GM19324 (cell line): Measurements from ENCODE around the gene HNRNPUL1.

Experiments used
- ATAC-seq: cut with Tn5 transposase; IDR thresholded peaks from one replicate; pipeline ENCODE4 v1.9.1; 2021; ENCODE audit warnings: mild to moderate bottlenecking, moderate library complexity; ENCODE audit not compliant: unreplicated experiment, low FRiP score

Gene HNRNPUL1

GRCh38 chr19:41233748-41234240 lies 30.4 kb upstream of the HNRNPUL1 start:
- no peak for ATAC-seq

- ATAC-seq, result no peak
Observed at GRCh38 chr19:41234512-41235168, 29.5 kb upstream of the HNRNPUL1 start.

- ATAC-seq, result no peak
Observed at GRCh38 chr19:41235480-41235879, 28.7 kb upstream of the HNRNPUL1 start.

- ATAC-seq, result no peak
Observed at GRCh38 chr19:41238244-41238643, 25.9 kb upstream of the HNRNPUL1 start.

- no peak for ATAC-seq
Observed at GRCh38 chr19:41239363-41239762, 24.8 kb upstream of the HNRNPUL1 start.

- no peak for ATAC-seq
Observed at GRCh38 chr19:41239961-41240574, 24.1 kb upstream of the HNRNPUL1 start.

GRCh38 chr19:41241859-41242258 lies 22.3 kb upstream of the HNRNPUL1 start:
- no peak for ATAC-seq

GRCh38 chr19:41244117-41244516 lies 20.1 kb upstream of the HNRNPUL1 start:
- ATAC-seq, result no peak

- ATAC-seq, result no peak
Observed at GRCh38 chr19:41245843-41246242, 18.3 kb upstream of the HNRNPUL1 start.

GRCh38 chr19:41248895-41249294 lies 15.3 kb upstream of the HNRNPUL1 start:
- no peak for ATAC-seq

GRCh38 chr19:41249707-41250423 lies 14.3 kb upstream of the HNRNPUL1 start:
- no peak for ATAC-seq

- ATAC-seq, result no peak
Observed at GRCh38 chr19:41253660-41254059, 10.5 kb upstream of the HNRNPUL1 start.

- no peak for ATAC-seq
Observed at GRCh38 chr19:41255171-41255570, 9.0 kb upstream of the HNRNPUL1 start.

GRCh38 chr19:41261474-41262190 lies 2.5 kb upstream of the HNRNPUL1 start:
- ATAC-seq, result no peak

- ATAC-seq, result peak; percentile 4
Observed at GRCh38 chr19:41263042-41263849, 926 bp upstream of the HNRNPUL1 start.

- peak; percentile 4 for ATAC-seq
Observed at GRCh38 chr19:41264581-41265394, 616 bp downstream of the HNRNPUL1 start.

- ATAC-seq, result no peak
Observed at GRCh38 chr19:41265395-41266153, 1.4 kb downstream of the HNRNPUL1 start.

- no peak for ATAC-seq
Observed at GRCh38 chr19:41269055-41269454, 4.9 kb downstream of the HNRNPUL1 start.

GRCh38 chr19:41269571-41269970 lies 5.4 kb downstream of the HNRNPUL1 start:
- ATAC-seq, result no peak
